GM23338 (cell line): ENCODE results near the gene ARL5C. TPM values are rescaled to one million over a fixed set of nuclear protein-coding genes. Genes with fewer than 3 reads are reported as not detected.
"Not testable (repeated sequence)": the region's sequence is repeated elsewhere in the genome, so short reads cannot be mapped to it uniquely, and the experiment has no call there.

Experiments used
- ATAC-seq: fragments of 200-7000 bp; cut with Tn5 transposase; 3 replicates; pipeline ENCODE4 v1.9.1; 2020
- DNase-seq: peaks from one replicate; pipeline ENCODE4 v3.0.0-alpha.2; 2015; ENCODE audit warnings: low spot score
- H2AFZ ChIP-seq: fragments of 200-600 bp; sonication (generic); 2 replicates; pipeline ENCODE4 v1.8.0; 2016; ENCODE audit warnings: antibody characterized with exemption, mild to moderate bottlenecking, moderate library complexity
- H3F3A ChIP-seq: fragments of 200-600 bp; sonication (generic); replicated peaks from 2 replicates; pipeline ENCODE4 v1.8.0; 2017; ENCODE audit warnings: antibody characterized with exemption, mixed run types, low read depth
- H3K27ac ChIP-seq: fragments of 200-600 bp; sonication (generic); 2 replicates; pipeline ENCODE4 v1.6.1; 2016; ENCODE audit warnings: low read depth
- H3K27me3 ChIP-seq: fragments of 200-600 bp; sonication (generic); 2 replicates; pipeline ENCODE4 v1.8.0; 2016; ENCODE audit warnings: mild to moderate bottlenecking, mixed run types, moderate library complexity; ENCODE audit not compliant: insufficient read depth
- H3K36me3 ChIP-seq: fragments of 200-600 bp; sonication (generic); 2 replicates; pipeline ENCODE4 v1.8.0; 2016; ENCODE audit warnings: mild to moderate bottlenecking; ENCODE audit not compliant: insufficient read depth
- H3K4me1 ChIP-seq: fragments of 200-600 bp; sonication (generic); 2 replicates; pipeline ENCODE4 v1.8.0; 2016; ENCODE audit warnings: mild to moderate bottlenecking, moderate library complexity; ENCODE audit not compliant: insufficient read depth
- H3K4me2 ChIP-seq: fragments of 200-600 bp; sonication (generic); 2 replicates; pipeline ENCODE4 v1.7.1; 2017; ENCODE audit warnings: mixed run types
- H3K4me3 ChIP-seq: fragments of 200-600 bp; sonication (generic); 2 replicates; pipeline ENCODE4 v1.6.1; 2016; ENCODE audit warnings: mixed run types
- H3K79me2 ChIP-seq: fragments of 200-600 bp; sonication (generic); replicated peaks from 2 replicates; pipeline ENCODE4 v1.8.0; 2017; ENCODE audit warnings: mild to moderate bottlenecking; ENCODE audit not compliant: insufficient read depth
- H3K9me2 ChIP-seq: fragments of 200-600 bp; sonication (generic); 2 replicates; pipeline ENCODE4 v1.8.0; 2017; ENCODE audit not compliant: insufficient read depth
- H4K20me1 ChIP-seq: fragments of 200-600 bp; sonication (generic); replicated peaks from 2 replicates; pipeline ENCODE4 v1.8.0; 2017; ENCODE audit warnings: mild to moderate bottlenecking; ENCODE audit not compliant: insufficient read depth
- H3K27ac Mint-ChIP-seq: 2 replicates; pipeline ENCODE4 v1.8.0; 2020; ENCODE audit warnings: inconsistent platforms, mild to moderate bottlenecking, moderate library complexity, mixed read lengths
- H3K27me3 Mint-ChIP-seq: 3 replicates; pipeline ENCODE4 v1.8.0; 2022; ENCODE audit warnings: low read depth, mild to moderate bottlenecking, moderate library complexity, mixed read lengths, inconsistent platforms; ENCODE audit not compliant: insufficient read depth, poor library complexity
- H3K36me3 Mint-ChIP-seq: 3 replicates; pipeline ENCODE4 v1.8.0; 2021; ENCODE audit warnings: low read depth, mild to moderate bottlenecking, inconsistent platforms, moderate library complexity, mixed read lengths
- H3K4me1 Mint-ChIP-seq: 3 replicates; pipeline ENCODE4 v1.8.0; 2020; ENCODE audit warnings: mild to moderate bottlenecking, inconsistent platforms, mixed read lengths
- H3K4me3 Mint-ChIP-seq: 3 replicates; pipeline ENCODE4 v1.8.0; 2021; ENCODE audit warnings: moderate library complexity, mild to moderate bottlenecking, inconsistent platforms, mixed read lengths
- H3K9me3 Mint-ChIP-seq: 3 replicates; pipeline ENCODE4 v1.8.0; 2020; ENCODE audit warnings: moderate library complexity, mild to moderate bottlenecking, inconsistent platforms, mixed read lengths
- EZH2phosphoT487 ChIP-seq: fragments of 200-600 bp; sonication (generic); IDR thresholded peaks from one replicate; pipeline ENCODE4 v1.8.1; 2018; ENCODE audit warnings: antibody characterized with exemption; ENCODE audit not compliant: unreplicated experiment
- JUNB ChIP-seq: IDR thresholded peaks from one replicate; pipeline ENCODE4 v1.6.1; 2016; ENCODE audit warnings: antibody characterized with exemption; ENCODE audit not compliant: unreplicated experiment
- NANOG ChIP-seq: IDR thresholded peaks from 2 replicates; pipeline ENCODE4 v1.6.1; 2016; ENCODE audit warnings: antibody characterized with exemption, borderline replicate concordance
- REST ChIP-seq: IDR thresholded peaks from one replicate; pipeline ENCODE4 v1.6.1; 2018; ENCODE audit warnings: antibody characterized with exemption; ENCODE audit not compliant: unreplicated experiment
- STAT1 ChIP-seq: IDR thresholded peaks from one replicate; pipeline ENCODE4 v1.6.1; 2016; ENCODE audit warnings: antibody characterized with exemption; ENCODE audit not compliant: unreplicated experiment
- ZNF331 ChIP-seq: fragments of 250-450 bp; sonication (Bioruptor Pico); IDR thresholded peaks from 2 replicates; pipeline ENCODE4 v1.5.0; 2020; ENCODE audit warnings: low read depth, mild to moderate bottlenecking, moderate library complexity
- ZNF462 ChIP-seq: fragments of 250-450 bp; sonication (Bioruptor Pico); IDR thresholded peaks from 2 replicates; pipeline ENCODE4 v1.5.0; 2020; ENCODE audit warnings: mild to moderate bottlenecking, moderate library complexity
- polyA plus RNA-seq: library from polyadenylated mRNA; unstranded; fragments of >200 nt; fragmentation: Nextera tagmentation; extraction: Ambion mirVana; gene quantifications from 2 replicates; pipeline ENCODE4 v1.2.1, GENCODE V29; 2016
- total RNA-seq: library from RNA; depleted of rRNA; stranded (reverse); fragments of >200 nt; shearing (Covaris generic); gene quantifications from 2 replicates; pipeline ENCODE4 v1.2.3, GENCODE V29; 2014

Gene ARL5C
- total and polyA plus RNA-seq, 2 experiments from 2014 or later: not detected

- not testable (repeated sequence) for H3K36me3 Mint-ChIP-seq, H3K79me2 ChIP-seq, H2AFZ ChIP-seq, H3K9me3 Mint-ChIP-seq, DNase-seq, H3K36me3 ChIP-seq, H3K4me3 Mint-ChIP-seq, H3K4me1 Mint-ChIP-seq, H3K27ac Mint-ChIP-seq, H3K4me1 ChIP-seq, H4K20me1 ChIP-seq, H3K4me3 ChIP-seq, ATAC-seq, H3K9me2 ChIP-seq, H3F3A ChIP-seq, H3K27ac ChIP-seq, H3K4me2 ChIP-seq, H3K27me3 ChIP-seq
- H3K27me3 Mint-ChIP-seq: peaks cover 12% of the 10 kb centered on the region
Observed at GRCh38 chr17:39129544-39129943, 36.4 kb downstream of the ARL5C start.

- Histone ChIP-seq H3K27me3 (no peaks in the 10 kb centered on the region), H3K27ac (no peak overlapping the region), H3K4me2 (no peak overlapping the region), H3K36me3 (no peaks in the 10 kb centered on the region), H3K9me2 (no peaks in the 10 kb centered on the region), H4K20me1 (no peaks in the 10 kb centered on the region), H3K4me1 (no peaks in the 10 kb centered on the region), H3K79me2 (no peaks in the 10 kb centered on the region), H3F3A (no peaks in the 10 kb centered on the region), H2AFZ (no peak overlapping the region), H3K4me3 (no peak overlapping the region)
- DNase-seq: no peak
- ATAC-seq: no peak
- Mint-ChIP-seq H3K36me3 (no peaks in the 10 kb centered on the region), H3K27ac (no peak overlapping the region), H3K9me3 (no peaks in the 10 kb centered on the region), H3K4me1 (no peaks in the 10 kb centered on the region), H3K4me3 (no peak overlapping the region), H3K27me3 (peaks cover 8% of the 10 kb centered on the region)
- TF ChIP-seq REST: no peak
- TF ChIP-seq NANOG: no peak
- TF ChIP-seq ZNF331 (CRISPR knock-in tag): no peak
- TF ChIP-seq STAT1: no peak
- no peak for TF ChIP-seq JUNB
Observed at GRCh38 chr17:39126436-39126835, 39.5 kb downstream of the ARL5C start.

GRCh38 chr17:39125143-39125875 lies 40.7 kb downstream of the ARL5C start:
- H3K27ac ChIP-seq: no peak overlapping the region
- no peak overlapping the region for H3K27ac Mint-ChIP-seq
- no peaks in the 10 kb centered on the region for H3F3A ChIP-seq
- ATAC-seq (no peak), DNase-seq (no peak)
- no peaks in the 10 kb centered on the region for H4K20me1 ChIP-seq
- H3K9me2 ChIP-seq: no peaks in the 10 kb centered on the region
- no peak overlapping the region for H3K4me3 ChIP-seq
- H3K79me2 ChIP-seq: no peaks in the 10 kb centered on the region
- no peak overlapping the region for H3K4me2 ChIP-seq
- no peaks in the 10 kb centered on the region for H3K4me1 ChIP-seq
- H3K36me3 ChIP-seq: no peaks in the 10 kb centered on the region
- no peak overlapping the region for H2AFZ ChIP-seq
- H3K9me3 Mint-ChIP-seq: no peaks in the 10 kb centered on the region
- H3K4me1 Mint-ChIP-seq: no peaks in the 10 kb centered on the region
- H3K4me3 Mint-ChIP-seq: no peak overlapping the region
- H3K27me3 Mint-ChIP-seq: peaks cover 8% of the 10 kb centered on the region
- H3K36me3 Mint-ChIP-seq: no peaks in the 10 kb centered on the region
- H3K27me3 ChIP-seq: no peaks in the 10 kb centered on the region
- TF ChIP-seq EZH2phosphoT487 (no peak), NANOG (no peak), ZNF462 (CRISPR knock-in tag) (no peak), JUNB (no peak)
